Heart left ventricle (tissue), 16 donors: ENCODE results near the gene DPP3. TPM values are rescaled to one million over a fixed set of nuclear protein-coding genes. Genes with fewer than 3 reads are reported as not detected.
"Not testable (repeated sequence)": the region's sequence is repeated elsewhere in the genome, so short reads cannot be mapped to it uniquely, and the experiment has no call there.

ENCODE experiments used
- ATAC-seq, 4 donors: fragments of 200-7000 bp; cut with Tn5 transposase; one replicate each; pipeline ENCODE4 v1.9.1; 2020 to 2022; ENCODE audit warnings: moderate library complexity in 4 of 4, mild to moderate bottlenecking in 3 of 4, moderate number of reproducible peaks in 1 of 4
- DNase-seq, 5 donors: peaks; one replicate each; pipeline ENCODE4 v3.0.0-alpha.2; 2020
- H3K27ac ChIP-seq, 12 donors: fragments of 200-600 bp; sonication (generic) in 4 of 12; one replicate each; pipeline versions ENCODE4 v1.5.0 to v1.8.0; 2016 to 2022; ENCODE audit warnings: mild to moderate bottlenecking in 2 of 12
- H3K27me3 ChIP-seq, 9 donors: fragments of 200-600 bp; sonication (generic) in 2 of 9; one replicate each; pipeline versions ENCODE4 v1.5.1 to v1.8.0; 2016 to 2022; ENCODE audit warnings: mild to moderate bottlenecking in 3 of 9
- H3K36me3 ChIP-seq, 9 donors: fragments of 200-600 bp; sonication (generic) in 2 of 9; one replicate each; pipeline versions ENCODE4 v1.5.0 to v1.8.0; 2018 to 2022; ENCODE audit warnings: mild to moderate bottlenecking in 2 of 9
- H3K4me1 ChIP-seq, 12 donors: fragments of 200-600 bp; sonication (generic) in 4 of 12; one replicate each; pipeline versions ENCODE4 v1.5.0 to v1.8.0; 2016 to 2022; ENCODE audit warnings: mild to moderate bottlenecking in 3 of 12
- H3K4me3 ChIP-seq, 12 donors: fragments of 200-600 bp; sonication (generic) in 4 of 12; one replicate each; pipeline versions ENCODE4 v1.5.0 to v1.8.0; 2017 to 2022; ENCODE audit warnings: mild to moderate bottlenecking in 9 of 12, moderate library complexity in 4 of 12
- H3K9me3 ChIP-seq, 12 donors: fragments of 200-600 bp; sonication (generic) in 4 of 12; one replicate each; pipeline versions ENCODE4 v1.5.0 to v1.8.0; 2016 to 2022; ENCODE audit warnings: mild to moderate bottlenecking in 1 of 12
- CTCF ChIP-seq, 12 donors: fragments of 200-600 bp; sonication (generic) in 4 of 12; IDR thresholded peaks; one replicate each; pipeline versions ENCODE4 v1.5.0 to v1.8.0; 2018 to 2022; ENCODE audit warnings: antibody characterized with exemption in 12 of 12, mild to moderate bottlenecking in 5 of 12
- POLR2A ChIP-seq, 2 donors: fragments of 450-650 bp; IDR thresholded peaks; one replicate each; pipeline ENCODE4 v1.6.1; 2017; ENCODE audit warnings: antibody characterized with exemption in 2 of 2, mild to moderate bottlenecking in 2 of 2, moderate library complexity in 2 of 2
- WGBS, 4 donors: extraction: QIAGEN DNeasy Blood & Tissue Kit in 2 of 4; methylation state at CpG; one replicate each; pipeline versions ENCODE4 v1.1.5 to v1.1.7; 2013 to 2018; 5-methylcytosine and 5-hydroxymethylcytosine counted together
- intact Hi-C, 10 donors: fragments of 100-400 bp; cut with DNase I; formaldehyde crosslinking; loops; one replicate each; pipeline versions ENCODE4 v1.11.1 to v1.14.2; 2022
- long read RNA-seq, 3 donors: library from polyadenylated mRNA; unstranded; transcript quantifications; one replicate each; pipeline ENCODE4 v2.0.0, GENCODE V29; 2020 to 2021
- polyA plus RNA-seq, 2 donors: library from polyadenylated mRNA; stranded (reverse); fragments of 200-250 nt; gene quantifications; one replicate each; pipeline ENCODE4 v1.2.3, GENCODE V29; 2013
- total RNA-seq, 9 donors: library from RNA; depleted of rRNA in 2 of 9; stranded (reverse); fragments of >200 nt in 2 of 9; fragmentation: NEBNext Ultra II Directional in 3 of 9; extraction: Animal tissue kit (Norgen Biotek cat#: 25700) in 3 of 9; gene quantifications; one replicate each; pipeline versions ENCODE4 v1.1.0 to v1.2.4, GENCODE V29; 2016 to 2023
- donor health status: ischemic (EF 13 %, LVEDD 7.1; RV severe dilation, severe dysfunction).
- donor health status: healthy with polysubstance abuse.
- donor health status: DM: no; HTN: yes; CAD: no.
- donor health status: DM: no; HTN: no; CAD: no.
- donor health status: ischemic (EF 25% LVEDD 6.9; RV normal size, moderate dysfunction).
- donor health status: ischemic (EF 25% LVEDD 5.7; RV mildly dilated, moderate dysfunction).
- donor health status: healthy.
- donor health status: DM: yes; HTN: yes; CAD: no.
- donor health status: ischemic (EF 35%, LVEDD 5.7; RV mildly dilated, moderate dysfunction).
- donor health status: nonischemic (EF 11% LVEDD 7.7; RV severe dilation, severe dysfunction).
- donor health status: DM: yes; HTN: yes; CAD: no.
- donor health status: PGD.
- donor health status: ischemic (EF 29% LVEDD 5.4; RV normal size, mild dysfunction).
- donor health status: nonischemic (EF 23%, LVEDD 6.1; RV moderate dilation, normal function).

Gene DPP3, protein sequence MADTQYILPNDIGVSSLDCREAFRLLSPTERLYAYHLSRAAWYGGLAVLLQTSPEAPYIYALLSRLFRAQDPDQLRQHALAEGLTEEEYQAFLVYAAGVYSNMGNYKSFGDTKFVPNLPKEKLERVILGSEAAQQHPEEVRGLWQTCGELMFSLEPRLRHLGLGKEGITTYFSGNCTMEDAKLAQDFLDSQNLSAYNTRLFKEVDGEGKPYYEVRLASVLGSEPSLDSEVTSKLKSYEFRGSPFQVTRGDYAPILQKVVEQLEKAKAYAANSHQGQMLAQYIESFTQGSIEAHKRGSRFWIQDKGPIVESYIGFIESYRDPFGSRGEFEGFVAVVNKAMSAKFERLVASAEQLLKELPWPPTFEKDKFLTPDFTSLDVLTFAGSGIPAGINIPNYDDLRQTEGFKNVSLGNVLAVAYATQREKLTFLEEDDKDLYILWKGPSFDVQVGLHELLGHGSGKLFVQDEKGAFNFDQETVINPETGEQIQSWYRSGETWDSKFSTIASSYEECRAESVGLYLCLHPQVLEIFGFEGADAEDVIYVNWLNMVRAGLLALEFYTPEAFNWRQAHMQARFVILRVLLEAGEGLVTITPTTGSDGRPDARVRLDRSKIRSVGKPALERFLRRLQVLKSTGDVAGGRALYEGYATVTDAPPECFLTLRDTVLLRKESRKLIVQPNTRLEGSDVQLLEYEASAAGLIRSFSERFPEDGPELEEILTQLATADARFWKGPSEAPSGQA
- total RNA-seq (10 to 100 TPM in 6 of 9 donors, 1 to 10 TPM in 3; 6.2 to 43.1 (median 14.9) TPM), polyA plus RNA-seq (10 to 100 TPM in 1 of 2 donors, 1 to 10 TPM in 1; 6.4 to 35.5 TPM)
- long read RNA-seq, donor 1, partial matches to known transcripts: 3 of 10 reads
- long read RNA-seq, donor 1, other reads (novel, unspliced or antisense): 0 of 10 reads
- long read RNA-seq, donor 2, transcript DPP3-209 (18 exons, 2,974 nt): minor isoform, 22 of 80 reads
- long read RNA-seq, donor 2, transcript DPP3-211 (18 exons, 3,078 nt): major isoform, 29 of 80 reads
- long read RNA-seq, donor 2, partial matches to known transcripts: 18 of 80 reads
- long read RNA-seq, donor 2, other reads (novel, unspliced or antisense): 9 of 80 reads
- long read RNA-seq, donor 3, transcript DPP3-211 (18 exons, 3,078 nt): major isoform, 9 of 47 reads
- long read RNA-seq, donor 3, transcript DPP3-209 (18 exons, 2,974 nt): minor isoform, 6 of 47 reads
- long read RNA-seq, donor 3, partial matches to known transcripts: 26 of 47 reads
- long read RNA-seq, donor 3, other reads (novel, unspliced or antisense): 6 of 47 reads

GRCh38 chr11:66480117-66480938, at the start of gene DPP3:
DPP3 (plus strand) TSS chr11:66480434; CDS start chr11:66482201, 1,767 bp downstream.
- intact Hi-C loops: loop anchor here in 1 of 10 donors (2.0 kb wide), 1 partner anchor 30 kb away; the partner anchor contains the start of gene BBS1

DNA sequence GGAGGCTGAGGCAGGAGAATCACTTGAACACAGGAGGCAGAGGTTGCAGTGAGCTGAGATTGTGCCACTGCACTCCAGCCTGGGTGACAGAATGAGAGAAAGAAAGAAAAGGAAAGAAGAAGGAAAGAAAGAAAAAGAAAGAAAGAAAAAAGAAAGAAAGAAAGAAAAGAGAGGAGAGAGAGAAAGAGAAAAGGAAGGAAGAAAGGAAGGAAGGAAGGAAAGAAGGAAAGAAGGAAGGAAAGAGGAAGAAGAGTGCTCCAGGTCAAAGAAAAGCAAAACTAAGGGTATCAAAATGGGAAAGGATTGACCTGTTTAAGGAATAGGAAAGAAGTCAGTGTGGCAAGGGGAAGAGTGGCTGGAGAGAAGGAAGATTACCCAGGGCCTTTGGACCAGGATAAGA, 48.9 kb upstream of the DPP3 start:
- intact Hi-C loops: loop anchor here in 1 of 10 donors (2.0 kb wide), 1 partner anchor 24 kb away; no protein-coding TSS in a partner anchor
- peaks cover 0 to 34% (median 23%) of the 10 kb centered on the region in 9 donors for H3K36me3 ChIP-seq
- DNase-seq, ATAC-seq, H3K27ac ChIP-seq, H3K4me3 ChIP-seq, H3K4me1 ChIP-seq, H3K27me3 ChIP-seq, H3K9me3 ChIP-seq: not testable (repeated sequence)

More at GRCh38 chr11:66480117-66480938, at the start of gene DPP3:
- H3K36me3 ChIP-seq: peaks cover 0 to 27% (median 4%) of the 10 kb centered on the region in 9 donors
- peak within 1 kb of the TSS; percentile 58 to 93 (median 76) for H3K4me3 ChIP-seq
- H3K27me3 ChIP-seq: no peaks in the 10 kb centered on the region
- WGBS, 4 donors: 1 to 3% (median 1%) methylated on average over 20 to 62 of the region's 62 CpGs
- H3K4me1 ChIP-seq: peaks cover 0 to 19% (median 10%) of the 10 kb centered on the region in 12 donors
- peak within 1 kb of the TSS; percentile 64 to 94 (median 88) for H3K27ac ChIP-seq
- no peaks in the 10 kb centered on the region for H3K9me3 ChIP-seq
- TF ChIP-seq POLR2A (IDR thresholded peaks at IDR 0.05): peak in 1 of 2 donors; percentile 91
- TF ChIP-seq CTCF (IDR thresholded peaks at IDR 0.05): peak in 1 of 12 donors; percentile 3
- DNase-seq (peak; percentile 98 to 99 (median 98)), ATAC-seq (peak; percentile 96 to 98 (median 96))

GRCh38 chr11:66431871-66432329, 48.3 kb upstream of the DPP3 start:
- not testable (repeated sequence) for ATAC-seq, H3K27ac ChIP-seq, DNase-seq, H3K27me3 ChIP-seq, H3K9me3 ChIP-seq, H3K4me3 ChIP-seq, H3K4me1 ChIP-seq
- 86 to 91% (median 89%) methylated on average over 8 of the region's 8 CpGs for WGBS, 4 donors
- intact Hi-C loops: loop anchor here in 1 of 10 donors (2.0 kb wide), 1 partner anchor 25 kb away; no protein-coding TSS in a partner anchor
- peaks cover 0 to 39% (median 28%) of the 10 kb centered on the region in 9 donors for H3K36me3 ChIP-seq

- Histone ChIP-seq H3K4me1 (peaks cover 0 to 3% (median under 1%) of the 10 kb centered on the region in 12 donors), H3K4me3 (no peak overlapping the region), H3K27ac (no peak overlapping the region), H3K36me3 (peaks cover 0 to 43% (median 31%) of the 10 kb centered on the region in 9 donors), H3K9me3 (no peaks in the 10 kb centered on the region), H3K27me3 (no peaks in the 10 kb centered on the region)
- TF ChIP-seq CTCF (IDR thresholded peaks at IDR 0.05): no peak
- TF ChIP-seq POLR2A (IDR thresholded peaks at IDR 0.05): no peak
- ATAC-seq (no peak), DNase-seq (no peak)
- intact Hi-C loops: no loop called here
- 90 to 93% (median 91%) methylated on average over 7 of the region's 7 CpGs for WGBS, 4 donors
Measured at GRCh38 chr11:66432597-66432996, 47.6 kb upstream of the DPP3 start.
